Lower lobe of right lung (tissue), 2 donors: Measurements from ENCODE around the gene PAF1. TPM values are rescaled to one million over a fixed set of nuclear protein-coding genes. Genes with fewer than 3 reads are reported as not detected.

Source experiments
- ATAC-seq, 2 donors: fragments of 200-7000 bp; cut with Tn5 transposase; one replicate each; pipeline ENCODE4 v1.9.1; 2020 to 2022; ENCODE audit warnings: mild to moderate bottlenecking in 2 of 2, moderate library complexity in 2 of 2
- DNase-seq: peaks from one replicate; pipeline ENCODE4 v3.0.0-alpha.2; 2020
- H3K27ac ChIP-seq: fragments of 200-600 bp; one replicate; pipeline ENCODE4 v1.8.0; 2022
- H3K27me3 ChIP-seq: fragments of 200-600 bp; one replicate; pipeline ENCODE4 v1.8.0; 2022; ENCODE audit warnings: low read depth
- H3K36me3 ChIP-seq: fragments of 200-600 bp; one replicate; pipeline ENCODE4 v1.8.0; 2022; ENCODE audit warnings: mild to moderate bottlenecking
- H3K4me1 ChIP-seq: fragments of 200-600 bp; one replicate; pipeline ENCODE4 v1.8.0; 2022
- H3K4me3 ChIP-seq: fragments of 200-600 bp; one replicate; pipeline ENCODE4 v1.8.0; 2022; ENCODE audit warnings: mild to moderate bottlenecking
- H3K9me3 ChIP-seq: fragments of 200-600 bp; one replicate; pipeline ENCODE4 v1.8.0; 2022
- CTCF ChIP-seq: fragments of 200-600 bp; IDR thresholded peaks from one replicate; pipeline ENCODE4 v1.8.0; 2022; ENCODE audit warnings: antibody characterized with exemption, mild to moderate bottlenecking
- intact Hi-C: fragments of 100-400 bp; cut with DNase I; formaldehyde crosslinking; loops from one replicate; pipeline ENCODE4 v1.11.0; 2022
- total RNA-seq: library from RNA; stranded (reverse); fragmentation: NEBNext Ultra II Directional; extraction: Animal tissue kit (Norgen Biotek cat#: 25700); gene quantifications from one replicate; pipeline ENCODE4 v1.2.1, GENCODE V29; 2021
- donor health status: DM: no; HTN: yes; CAD: no; lungs with severe emphysema.

PAF1 gene
- total RNA-seq, 1 donor from 2014 or later, result 33.7 TPM

GRCh38 chr19:39434123-39435076, 43.5 kb upstream of the PAF1 start:
- peaks cover 34% of the 10 kb centered on the region for H3K36me3 ChIP-seq
- peaks cover 41% of the 10 kb centered on the region for H3K4me1 ChIP-seq
- no peaks in the 10 kb centered on the region for H3K9me3 ChIP-seq
- H3K4me3 ChIP-seq, result peak overlapping the region; percentile 98
- DNase-seq (no peak), ATAC-seq (no peak)
- TF ChIP-seq CTCF, result no peak
- peak overlapping the region; percentile 93 for H3K27ac ChIP-seq
- peaks cover 4% of the 10 kb centered on the region for H3K27me3 ChIP-seq
- intact Hi-C loops, result no loop called here

- ATAC-seq (no peak), DNase-seq (no peak)
- Histone ChIP-seq H3K9me3 (no peaks in the 10 kb centered on the region), H3K4me1 (peaks cover 49% of the 10 kb centered on the region), H3K27ac (no peak overlapping the region), H3K36me3 (peaks cover 34% of the 10 kb centered on the region), H3K27me3 (peaks cover 4% of the 10 kb centered on the region), H3K4me3 (no peak overlapping the region)
- intact Hi-C loops, result no loop called here
- TF ChIP-seq CTCF, result no peak
These were observed 42.7 kb upstream of the PAF1 start for GRCh38 chr19:39433480-39434079.

- ATAC-seq, result no peak
- Histone ChIP-seq H3K4me3 (no peak overlapping the region), H3K36me3 (peaks cover 34% of the 10 kb centered on the region), H3K9me3 (no peaks in the 10 kb centered on the region), H3K27me3 (no peaks in the 10 kb centered on the region), H3K27ac (no peak overlapping the region), H3K4me1 (peaks cover 58% of the 10 kb centered on the region)
- no peak for TF ChIP-seq CTCF
- intact Hi-C loops, result no loop called here
- no peak for DNase-seq
These were observed 41.7 kb upstream of the PAF1 start for GRCh38 chr19:39432677-39433025.

GRCh38 chr19:39430675-39431593, 40.0 kb upstream of the PAF1 start:
- peak; percentile 78 to 81 for ATAC-seq
- no peak for TF ChIP-seq CTCF
- no peaks in the 10 kb centered on the region for H3K27me3 ChIP-seq
- H3K9me3 ChIP-seq, result no peaks in the 10 kb centered on the region
- H3K4me3 ChIP-seq, result peak overlapping the region; percentile 25
- peak; percentile 77 for DNase-seq
- H3K27ac ChIP-seq, result peak overlapping the region; percentile 93
- H3K36me3 ChIP-seq, result peaks cover 34% of the 10 kb centered on the region
- H3K4me1 ChIP-seq, result peaks cover 54% of the 10 kb centered on the region
- intact Hi-C loops, result no loop called here
